GM12873 (cell line): ENCODE measurements around the gene PIK3CB.

ENCODE experiments used
- TF ChIP-seq, protein P1 (sequence below): IDR thresholded peaks from 2 replicates; pipeline ENCODE4 v1.5.1; 2012; ENCODE audit warnings: low read depth, mild to moderate bottlenecking, moderate library complexity, low read length, control low read depth; ENCODE audit not compliant: insufficient read depth; ENCODE audit errors: missing control alignments

Gene PIK3CB

DNA sequence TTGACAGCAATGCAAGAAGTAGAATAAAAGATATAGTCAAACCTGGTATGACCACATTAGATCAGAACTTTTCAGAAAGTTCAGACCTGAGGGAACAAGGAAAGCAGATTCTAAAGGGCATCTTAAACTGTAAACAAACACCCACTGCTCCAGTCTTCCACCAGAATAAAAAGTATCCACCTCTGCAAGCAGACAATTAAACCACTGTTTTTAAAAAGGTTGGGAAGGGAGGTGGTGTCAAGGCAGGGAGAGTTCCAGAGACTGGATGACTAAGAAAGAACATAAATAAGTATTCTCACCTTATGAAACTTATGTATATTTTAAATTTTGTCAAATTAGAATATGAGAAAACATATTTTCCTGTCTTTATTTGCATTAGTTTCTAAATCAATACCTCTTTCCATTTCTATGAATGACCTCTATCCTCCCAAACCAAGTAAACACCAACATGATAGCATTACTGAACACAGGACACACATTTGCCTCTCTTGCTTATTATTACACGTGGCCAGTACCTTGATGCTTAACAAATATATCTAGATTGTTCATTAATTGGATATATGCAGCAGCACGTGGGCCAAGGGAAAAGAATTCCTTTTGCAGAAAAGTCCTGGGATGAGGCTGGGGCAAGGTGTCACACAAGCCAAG, 31.6 kb downstream of the PIK3CB start:
- TF ChIP-seq, protein P1, sequence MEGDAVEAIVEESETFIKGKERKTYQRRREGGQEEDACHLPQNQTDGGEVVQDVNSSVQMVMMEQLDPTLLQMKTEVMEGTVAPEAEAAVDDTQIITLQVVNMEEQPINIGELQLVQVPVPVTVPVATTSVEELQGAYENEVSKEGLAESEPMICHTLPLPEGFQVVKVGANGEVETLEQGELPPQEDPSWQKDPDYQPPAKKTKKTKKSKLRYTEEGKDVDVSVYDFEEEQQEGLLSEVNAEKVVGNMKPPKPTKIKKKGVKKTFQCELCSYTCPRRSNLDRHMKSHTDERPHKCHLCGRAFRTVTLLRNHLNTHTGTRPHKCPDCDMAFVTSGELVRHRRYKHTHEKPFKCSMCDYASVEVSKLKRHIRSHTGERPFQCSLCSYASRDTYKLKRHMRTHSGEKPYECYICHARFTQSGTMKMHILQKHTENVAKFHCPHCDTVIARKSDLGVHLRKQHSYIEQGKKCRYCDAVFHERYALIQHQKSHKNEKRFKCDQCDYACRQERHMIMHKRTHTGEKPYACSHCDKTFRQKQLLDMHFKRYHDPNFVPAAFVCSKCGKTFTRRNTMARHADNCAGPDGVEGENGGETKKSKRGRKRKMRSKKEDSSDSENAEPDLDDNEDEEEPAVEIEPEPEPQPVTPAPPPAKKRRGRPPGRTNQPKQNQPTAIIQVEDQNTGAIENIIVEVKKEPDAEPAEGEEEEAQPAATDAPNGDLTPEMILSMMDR = no peak

DNA sequence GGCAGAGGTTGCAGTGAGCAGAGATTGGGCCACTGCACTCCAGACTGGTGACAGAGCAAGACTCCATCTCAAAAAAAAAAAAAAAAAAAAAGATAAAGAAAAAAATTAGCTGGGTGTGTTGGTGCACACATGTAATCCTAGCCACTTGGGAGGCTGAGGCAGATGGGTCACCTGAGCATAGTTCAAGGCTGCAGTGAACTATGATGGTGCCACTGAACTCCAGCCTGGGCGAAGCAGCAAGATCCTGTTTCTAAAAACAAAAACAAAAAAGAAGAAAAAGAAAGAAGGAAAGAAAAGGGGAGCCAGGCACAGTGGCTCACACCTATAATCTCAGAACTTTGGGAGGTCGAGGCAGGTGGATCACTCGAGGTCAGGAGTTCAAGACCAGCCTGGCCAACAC, 32.9 kb downstream of the PIK3CB start:
- TF ChIP-seq, protein P1 = no peak

DNA sequence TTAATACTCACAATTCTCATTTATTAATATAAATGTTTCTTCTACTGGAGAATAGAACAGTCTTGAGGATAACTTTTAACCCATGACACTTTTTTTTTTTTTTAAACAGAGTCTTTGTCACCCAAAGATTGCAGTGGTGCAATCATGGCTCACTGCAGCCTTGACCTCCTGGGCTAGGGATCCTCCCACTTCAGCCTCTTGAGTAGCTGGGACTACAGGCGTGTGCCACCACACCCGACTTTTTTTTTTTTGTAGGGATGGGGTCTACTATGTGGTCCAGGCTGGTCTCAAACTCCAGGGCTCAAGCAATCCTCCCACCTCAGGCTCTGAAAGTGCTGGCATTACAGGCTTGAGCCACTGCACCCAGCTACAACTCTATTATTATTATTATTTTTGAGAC, 34.5 kb downstream of the PIK3CB start:
- TF ChIP-seq, protein P1 = no peak

DNA sequence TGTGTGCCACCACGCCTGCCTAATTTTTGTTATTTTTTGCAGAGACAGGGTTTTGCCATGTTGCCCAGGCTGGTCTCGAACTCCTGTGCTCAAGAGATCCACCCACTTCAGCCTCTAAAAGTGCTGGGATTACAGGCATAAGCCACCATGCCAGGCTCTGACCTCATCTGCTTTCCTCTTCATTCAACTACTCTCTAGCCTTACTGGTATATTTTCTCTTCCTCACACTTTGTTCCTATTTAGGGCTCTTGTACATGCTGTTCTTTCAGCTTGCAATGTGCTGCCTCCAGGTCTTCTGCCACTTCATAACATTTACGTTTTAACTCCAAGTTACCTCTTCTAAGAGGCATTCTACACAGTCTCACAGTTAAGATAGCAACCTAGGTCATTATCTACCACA, 34.9 kb downstream of the PIK3CB start:
- TF ChIP-seq, protein P1 = no peak

DNA sequence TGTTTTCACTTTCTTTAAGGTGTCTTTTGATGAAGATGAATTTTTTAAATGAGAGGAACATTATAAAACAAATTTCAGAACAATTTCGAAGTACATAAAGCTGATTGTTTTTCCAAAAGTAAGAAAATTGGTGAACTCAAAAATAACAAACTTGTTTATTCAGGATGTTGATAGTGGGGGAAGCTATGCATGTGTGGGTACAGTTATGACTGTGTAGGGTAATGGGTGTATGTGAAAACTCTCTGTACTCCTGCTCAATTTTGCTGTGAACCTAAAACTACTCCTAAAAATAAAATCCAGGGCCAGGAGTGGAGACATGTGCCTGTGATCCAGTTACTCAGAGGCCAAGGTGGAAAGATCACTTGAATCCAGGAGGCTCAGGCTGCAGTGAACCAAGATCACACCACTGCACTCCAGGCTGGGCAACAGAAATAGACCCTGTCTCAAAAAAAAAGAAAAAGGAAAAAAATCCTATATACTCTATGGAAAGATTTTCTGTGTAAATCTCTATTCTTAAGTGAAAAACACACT, 37.2 kb downstream of the PIK3CB start:
- TF ChIP-seq, protein P1 = no peak

DNA sequence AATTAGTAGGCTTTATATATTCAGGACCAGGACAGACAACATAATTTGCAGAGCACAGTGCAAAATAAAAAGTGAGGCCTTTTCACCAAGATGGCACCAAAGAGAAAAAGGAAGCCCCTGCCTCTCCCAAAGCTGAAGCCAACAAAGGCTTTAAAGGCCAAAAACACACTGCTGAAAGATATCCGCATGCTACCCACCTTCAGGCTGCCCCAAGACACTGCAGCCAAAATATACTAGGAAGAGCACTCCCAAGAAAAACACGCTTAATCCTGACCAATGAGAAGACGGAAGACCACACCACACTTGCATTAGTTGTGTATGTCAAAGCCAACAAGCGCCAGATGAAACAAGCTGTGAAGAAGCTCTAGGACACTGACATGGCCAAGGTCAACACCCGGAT, 38.0 kb downstream of the PIK3CB start:
- TF ChIP-seq, protein P1 = no peak

DNA sequence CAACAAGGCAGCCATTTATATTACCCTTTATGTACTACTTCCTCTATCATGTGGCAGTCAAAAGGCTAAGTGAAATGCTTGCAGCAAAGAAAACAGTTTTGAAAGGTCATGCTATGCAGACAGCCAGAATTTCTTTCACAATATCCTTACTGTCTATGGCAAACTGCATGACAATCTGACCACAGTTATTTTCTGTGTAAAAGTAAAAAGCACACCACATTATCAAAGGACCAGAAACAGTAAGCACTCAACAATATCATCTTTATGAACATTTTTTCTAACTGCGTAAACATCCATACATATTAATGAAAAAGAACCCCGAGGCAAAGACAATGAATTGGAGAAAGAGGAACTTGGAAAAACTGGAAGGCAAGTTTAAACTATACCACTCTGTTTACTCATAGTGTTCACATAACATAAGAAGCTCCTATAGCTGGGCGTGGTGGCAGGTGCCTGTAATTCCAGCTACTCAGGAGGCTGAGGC, 47.9 kb downstream of the PIK3CB start:
- TF ChIP-seq, protein P1 = no peak
